PC-3 (cell line): ENCODE measurements around the gene DGKI. TPM values are rescaled to one million over a fixed set of nuclear protein-coding genes. Genes with fewer than 3 reads are reported as not detected.

ENCODE experiments used
- ATAC-seq: fragments of 200-7000 bp; cut with Tn5 transposase; 2 replicates; pipeline ENCODE4 v1.9.1; 2020; ENCODE audit warnings: mild to moderate bottlenecking, moderate library complexity
- BruUV-seq: library from RNA; stranded (reverse); fragments of 400-500 nt; replicated peaks from 2 replicates; lab custom pipeline; 2021; lab: Mats Ljungman, UMichigan
- CTCF ChIA-PET: fragments of 300-600 bp; sonication (Branson Sonifier 250); formaldehyde crosslinking; loops from one replicate; lab custom pipeline; 2022; ENCODE audit warnings: antibody characterized with exemption; lab: Charles Lee
- POLR2A ChIA-PET: fragments of 300-600 bp; sonication (Branson Sonifier 250); formaldehyde crosslinking; loops from one replicate; lab custom pipeline; 2022; ENCODE audit warnings: antibody characterized with exemption; ENCODE audit not compliant: unreplicated experiment; lab: Charles Lee
- DNase-seq: peaks from one replicate; pipeline ENCODE4 v3.0.0-alpha.2; 2015
- H2AFZ ChIP-seq: fragments of 300-600 bp; sonication (generic); 2 replicates; pipeline ENCODE4 v1.6.0; 2016; ENCODE audit warnings: antibody characterized with exemption, low read length
- H3F3A ChIP-seq: fragments of 300-600 bp; sonication (generic); one replicate; pipeline ENCODE4 v1.6.0; 2017; ENCODE audit warnings: antibody characterized with exemption, low read length, control low read depth, mild to moderate bottlenecking; ENCODE audit not compliant: unreplicated experiment
- H3K27ac ChIP-seq: fragments of 300-600 bp; sonication (generic); 2 replicates; pipeline ENCODE4 v1.5.1; 2016; ENCODE audit warnings: mild to moderate bottlenecking, low read length
- H3K27me3 ChIP-seq: fragments of 300-600 bp; sonication (generic); 2 replicates; pipeline ENCODE4 v1.6.1; 2016; ENCODE audit warnings: low read length, mixed read lengths
- H3K36me3 ChIP-seq: fragments of 300-600 bp; sonication (generic); 2 replicates; pipeline ENCODE4 v1.6.1; 2016; ENCODE audit warnings: low read depth, mixed run types, low read length, mixed read lengths
- H3K4me1 ChIP-seq: fragments of 300-600 bp; sonication (generic); 2 replicates; pipeline ENCODE4 v1.5.1; 2016; ENCODE audit warnings: low read length; ENCODE audit not compliant: insufficient read depth
- H3K4me2 ChIP-seq: fragments of 300-600 bp; sonication (generic); 2 replicates; pipeline ENCODE4 v1.6.0; 2016; ENCODE audit warnings: low read length
- H3K4me3 ChIP-seq: fragments of 300-600 bp; sonication (generic); 2 replicates; pipeline ENCODE4 v1.5.1; 2016; ENCODE audit warnings: mild to moderate bottlenecking, low read length, mixed read lengths
- H3K79me2 ChIP-seq: fragments of 300-600 bp; sonication (generic); 2 replicates; pipeline ENCODE4 v1.6.1; 2017; ENCODE audit warnings: low read length, mixed read lengths
- H3K9ac ChIP-seq: fragments of 300-600 bp; sonication (generic); 2 replicates; pipeline ENCODE4 v1.6.0; 2016; ENCODE audit warnings: mild to moderate bottlenecking, low read length
- H3K9me2 ChIP-seq: fragments of 300-600 bp; sonication (generic); replicated peaks from 2 replicates; pipeline ENCODE4 v1.6.1; 2016; ENCODE audit warnings: mixed run types, low read length, mixed read lengths
- H3K9me3 ChIP-seq: fragments of 300-600 bp; sonication (generic); 2 replicates; pipeline ENCODE4 v1.6.1; 2016; ENCODE audit warnings: low read length, mixed read lengths
- H4K20me1 ChIP-seq: fragments of 300-600 bp; sonication (generic); 2 replicates; pipeline ENCODE4 v1.6.1; 2016; ENCODE audit warnings: low read length, mixed read lengths
- EZH2 ChIP-seq: fragments of 300-600 bp; sonication (generic); IDR thresholded peaks from one replicate; pipeline ENCODE4 v1.6.1; 2017; ENCODE audit warnings: antibody characterized with exemption, mild to moderate bottlenecking, low read length; ENCODE audit not compliant: unreplicated experiment
- EZH2phosphoT487 ChIP-seq: fragments of 300-600 bp; sonication (generic); IDR thresholded peaks from 2 replicates; pipeline ENCODE4 v1.6.1; 2018; ENCODE audit warnings: mild to moderate bottlenecking, antibody characterized with exemption, low read length, borderline replicate concordance
- intact Hi-C: fragments of 100-400 bp; cut with micrococcal nuclease; formaldehyde crosslinking; loops from 2 replicates; pipeline ENCODE4 v1.9.0; 2023
- total RNA-seq: library from RNA; depleted of rRNA; stranded (reverse); fragments of >200 nt; gene quantifications from 2 replicates; pipeline ENCODE4 v1.2.3, GENCODE V29; 2014
- TF ChIP-seq, protein P1 (sequence below): fragments of 300-600 bp; sonication (generic); conservative IDR thresholded peaks from 2 replicates; pipeline ENCODE4 v1.5.1; 2017; ENCODE audit warnings: antibody characterized with exemption, low read depth, mild to moderate bottlenecking, low read length

DGKI gene
- total RNA-seq, 1 experiment from 2014 or later = not detected

DNA sequence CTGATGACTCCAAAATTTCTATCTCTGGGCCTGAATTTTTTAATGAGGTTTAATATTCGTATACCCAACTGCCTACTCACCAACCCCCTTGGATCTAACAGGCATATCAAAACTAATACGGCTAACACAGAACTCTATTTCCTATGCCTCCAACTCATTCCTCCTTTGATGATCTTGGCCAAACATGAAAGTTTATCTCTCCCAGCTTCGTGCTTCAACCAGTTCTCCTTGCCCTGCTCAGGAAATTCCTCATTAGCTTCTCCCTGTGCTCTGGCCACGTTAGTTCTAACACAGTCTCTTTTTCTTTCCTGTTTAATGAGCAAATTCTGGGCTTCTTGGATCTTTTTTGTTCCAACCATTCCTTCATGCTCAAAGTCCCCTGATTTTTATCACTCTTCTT, 364.3 kb downstream of the DGKI start:
- BruUV-seq = no TSS peak
- POLR2A ChIA-PET = no interaction called here

DNA sequence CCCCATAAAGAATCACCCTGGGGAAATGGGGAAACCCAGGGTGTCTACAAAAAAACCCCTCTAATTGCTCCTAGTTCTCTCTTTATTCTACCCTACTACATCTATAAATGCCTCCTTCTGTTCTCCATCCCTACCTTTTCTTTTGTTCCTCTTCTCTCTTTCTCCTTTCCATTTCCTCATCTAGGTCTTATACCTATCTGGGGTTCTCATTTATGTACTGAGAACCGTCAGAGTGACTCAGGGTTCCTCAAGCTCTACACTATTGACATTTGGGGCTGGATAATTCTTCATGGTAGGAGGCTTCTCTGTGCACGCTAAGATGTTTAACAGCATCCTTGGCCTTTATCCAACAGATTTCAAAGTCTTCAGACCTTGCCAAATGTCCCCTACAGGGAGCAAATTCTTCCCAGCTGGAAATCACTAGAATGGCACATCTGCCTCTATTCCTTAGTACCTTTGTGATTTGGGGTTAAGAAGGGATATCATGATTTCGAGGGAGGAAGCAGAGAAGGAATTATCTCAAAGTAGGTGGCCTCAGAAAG, 365.9 kb downstream of the DGKI start:
- POLR2A ChIA-PET = no interaction called here
- CTCF ChIA-PET = no interaction called here
- Histone ChIP-seq H3K27me3 (peaks cover 9% of the 10 kb centered on the region; the same call in 1 of the 2 replicates), H3F3A (no peaks in the 10 kb centered on the region), H2AFZ (no peak overlapping the region), H3K36me3 (no peaks in the 10 kb centered on the region), H3K9me3 (no peaks in the 10 kb centered on the region), H3K4me3 (no peak overlapping the region), H3K4me2 (no peak overlapping the region), H3K79me2 (no peaks in the 10 kb centered on the region), H3K4me1 (no peaks in the 10 kb centered on the region), H3K9me2 (no peaks in the 10 kb centered on the region), H4K20me1 (no peaks in the 10 kb centered on the region), H3K27ac (no peak overlapping the region), H3K9ac (no peak overlapping the region)
- intact Hi-C loops = no loop called here
- ATAC-seq (no peak), DNase-seq (no peak)
- no peak for TF ChIP-seq EZH2phosphoT487
- TF ChIP-seq, protein P1, sequence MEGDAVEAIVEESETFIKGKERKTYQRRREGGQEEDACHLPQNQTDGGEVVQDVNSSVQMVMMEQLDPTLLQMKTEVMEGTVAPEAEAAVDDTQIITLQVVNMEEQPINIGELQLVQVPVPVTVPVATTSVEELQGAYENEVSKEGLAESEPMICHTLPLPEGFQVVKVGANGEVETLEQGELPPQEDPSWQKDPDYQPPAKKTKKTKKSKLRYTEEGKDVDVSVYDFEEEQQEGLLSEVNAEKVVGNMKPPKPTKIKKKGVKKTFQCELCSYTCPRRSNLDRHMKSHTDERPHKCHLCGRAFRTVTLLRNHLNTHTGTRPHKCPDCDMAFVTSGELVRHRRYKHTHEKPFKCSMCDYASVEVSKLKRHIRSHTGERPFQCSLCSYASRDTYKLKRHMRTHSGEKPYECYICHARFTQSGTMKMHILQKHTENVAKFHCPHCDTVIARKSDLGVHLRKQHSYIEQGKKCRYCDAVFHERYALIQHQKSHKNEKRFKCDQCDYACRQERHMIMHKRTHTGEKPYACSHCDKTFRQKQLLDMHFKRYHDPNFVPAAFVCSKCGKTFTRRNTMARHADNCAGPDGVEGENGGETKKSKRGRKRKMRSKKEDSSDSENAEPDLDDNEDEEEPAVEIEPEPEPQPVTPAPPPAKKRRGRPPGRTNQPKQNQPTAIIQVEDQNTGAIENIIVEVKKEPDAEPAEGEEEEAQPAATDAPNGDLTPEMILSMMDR = no peak
- TF ChIP-seq EZH2 = no peak
- no TSS peak for BruUV-seq

More for the DNA sequence above, 364.3 kb downstream of the DGKI start:
- Histone ChIP-seq H3F3A (no peaks in the 10 kb centered on the region), H3K9me3 (no peaks in the 10 kb centered on the region), H3K36me3 (no peaks in the 10 kb centered on the region), H3K27ac (no peak overlapping the region), H3K4me3 (no peak overlapping the region), H3K79me2 (no peaks in the 10 kb centered on the region), H2AFZ (no peak overlapping the region), H3K27me3 (peaks cover 9% of the 10 kb centered on the region; the same call in 1 of the 2 replicates), H3K4me2 (no peak overlapping the region), H4K20me1 (no peaks in the 10 kb centered on the region), H3K9me2 (no peaks in the 10 kb centered on the region), H3K4me1 (no peaks in the 10 kb centered on the region), H3K9ac (no peak overlapping the region)
- no peak for ATAC-seq
- CTCF ChIA-PET = no interaction called here
- no peak for DNase-seq
- intact Hi-C loops = no loop called here
- TF ChIP-seq EZH2 (no peak), EZH2phosphoT487 (no peak)
- TF ChIP-seq, protein P1 = no peak

DNA sequence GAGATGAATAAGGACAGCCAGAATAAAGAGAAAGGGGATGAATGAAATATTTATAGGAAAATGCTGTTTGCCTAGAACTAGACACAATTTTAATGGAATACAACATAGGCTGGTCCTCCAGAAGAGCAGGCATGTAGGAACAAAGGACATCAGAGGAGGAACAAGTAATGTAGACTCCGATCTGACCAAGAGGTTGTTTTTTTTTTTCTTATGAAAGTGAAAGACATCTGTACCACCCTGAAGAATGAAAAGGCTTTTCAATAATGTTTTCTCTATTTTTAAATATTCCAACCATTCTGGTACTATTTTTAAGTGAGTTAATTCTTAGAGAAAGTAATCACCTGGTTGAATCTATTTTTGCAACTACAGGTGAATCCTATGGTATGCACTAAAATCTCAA, 366.4 kb downstream of the DGKI start:
- no peaks in the 10 kb centered on the region for H3K9me2 ChIP-seq
- intact Hi-C loops = no loop called here
- H3K4me3 ChIP-seq = no peak overlapping the region
- no peaks in the 10 kb centered on the region for H4K20me1 ChIP-seq
- no peaks in the 10 kb centered on the region for H3K4me1 ChIP-seq
- ATAC-seq (no peak), DNase-seq (no peak)
- TF ChIP-seq EZH2 (no peak), EZH2phosphoT487 (no peak)
- TF ChIP-seq, protein P1 = no peak
- H3K27ac ChIP-seq = no peak overlapping the region
- H2AFZ ChIP-seq = no peak overlapping the region
- no peak overlapping the region for H3K4me2 ChIP-seq
- H3F3A ChIP-seq = no peaks in the 10 kb centered on the region
- no peak overlapping the region for H3K9ac ChIP-seq
- H3K27me3 ChIP-seq = peaks cover 9% of the 10 kb centered on the region; the same call in 1 of the 2 replicates
- ChIA-PET POLR2A (no interaction called here), CTCF (no interaction called here)
- H3K9me3 ChIP-seq = no peaks in the 10 kb centered on the region
- H3K79me2 ChIP-seq = no peaks in the 10 kb centered on the region
- no TSS peak for BruUV-seq
- H3K36me3 ChIP-seq = no peaks in the 10 kb centered on the region
